Stimulated activated CD4-positive, alpha-beta T cell treated with anti-CD3 and anti-CD28 coated beads, Interleukin-1b, Interleukin-23, amount 100 ng/mL, for 4 hours (primary cell): ENCODE measurements around the gene TAF15.
A peak's percentile ranks its signal among the peaks of the same experiment; 100 is the strongest.

Experiments
- DNase-seq, 2 donors: peaks; one replicate each; pipeline ENCODE4 v3.0.0-alpha.2; 2020; ENCODE audit warnings: low read depth in 2 of 2

The TAF15 gene

GRCh38 chr17:35870906-35871819 lies 61.9 kb downstream of the TAF15 start:
- no peak for DNase-seq

- no peak for DNase-seq
Observed at GRCh38 chr17:35872196-35872980, 63.1 kb downstream of the TAF15 start.

- DNase-seq: no peak
Observed at GRCh38 chr17:35875072-35875799, 66.0 kb downstream of the TAF15 start.

- no peak for DNase-seq
Observed at GRCh38 chr17:35875800-35876139, 66.5 kb downstream of the TAF15 start.

- no peak for DNase-seq
Observed at GRCh38 chr17:35876534-35876933, 67.2 kb downstream of the TAF15 start.

GRCh38 chr17:35877345-35878029 lies 68.2 kb downstream of the TAF15 start:
- DNase-seq: no peak

GRCh38 chr17:35878361-35878760 lies 69.1 kb downstream of the TAF15 start:
- DNase-seq: no peak

- no peak for DNase-seq
Observed at GRCh38 chr17:35879773-35880654, 70.7 kb downstream of the TAF15 start, which contains the start of gene CCL5. Gene CCL5, minus strand, starts transcription at chr17:35880360.

- no peak for DNase-seq
Observed at GRCh38 chr17:35889241-35889640, 80.0 kb downstream of the TAF15 start.

GRCh38 chr17:35889818-35890773 lies 80.8 kb downstream of the TAF15 start:
- no peak for DNase-seq

- no peak for DNase-seq
Observed at GRCh38 chr17:35890774-35891155, 81.5 kb downstream of the TAF15 start.

- DNase-seq: no peak
Observed at GRCh38 chr17:35891269-35891668, 82.0 kb downstream of the TAF15 start.

- peak; percentile 39 to 49 for DNase-seq
Observed at GRCh38 chr17:35892091-35893035, 83.1 kb downstream of the TAF15 start.

- DNase-seq: no peak
Observed at GRCh38 chr17:35893751-35894150, 84.5 kb downstream of the TAF15 start.

- no peak for DNase-seq
Observed at GRCh38 chr17:35894206-35894605, 84.9 kb downstream of the TAF15 start.

GRCh38 chr17:35895636-35896587 lies 86.6 kb downstream of the TAF15 start:
- DNase-seq: no peak
